Thymus (tissue), 14 donors: ENCODE data around the gene RPS6KB2. TPM values are rescaled to one million over a fixed set of nuclear protein-coding genes. Genes with fewer than 3 reads are reported as not detected.

Experiments used
- DNase-seq, 9 donors: peaks; one replicate each; pipeline ENCODE4 v3.0.0-alpha.2; 2013; ENCODE audit warnings: low spot score in 9 of 9, low read depth in 6 of 9, missing footprints in 1 of 9
- H3K27ac ChIP-seq, 2 donors: one replicate each; pipeline ENCODE4 v1.5.1; 2013; ENCODE audit warnings: control low read depth in 1 of 2, low read depth in 1 of 2, low read length in 1 of 2, mild to moderate bottlenecking in 1 of 2, moderate library complexity in 1 of 2
- H3K27me3 ChIP-seq, 2 donors: one replicate each; pipeline ENCODE4 v1.5.1; 2013; ENCODE audit warnings: low read length in 1 of 2; ENCODE audit not compliant: control insufficient read depth in 2 of 2, insufficient read depth in 1 of 2
- H3K36me3 ChIP-seq, 2 donors: one replicate each; pipeline ENCODE4 v1.5.1; 2013; ENCODE audit warnings: low read length in 1 of 2, mild to moderate bottlenecking in 1 of 2, moderate library complexity in 1 of 2; ENCODE audit not compliant: control insufficient read depth in 2 of 2, insufficient read depth in 2 of 2
- H3K4me1 ChIP-seq, 2 donors: one replicate each; pipeline ENCODE4 v1.5.1; 2013; ENCODE audit warnings: low read length in 2 of 2; ENCODE audit not compliant: control insufficient read depth in 2 of 2, insufficient read depth in 2 of 2
- H3K4me3 ChIP-seq, 2 donors: one replicate each; pipeline ENCODE4 v1.5.1; 2013; ENCODE audit warnings: low read length in 2 of 2, control low read depth in 1 of 2, mild to moderate bottlenecking in 1 of 2
- H3K9me3 ChIP-seq, 2 donors: one replicate each; pipeline ENCODE4 v1.5.1; 2013; ENCODE audit warnings: low read length in 1 of 2, mild to moderate bottlenecking in 1 of 2; ENCODE audit not compliant: control insufficient read depth in 2 of 2, insufficient read depth in 1 of 2
- WGBS: extraction: QIAGEN DNeasy Blood & Tissue Kit; methylation state at CpG from one replicate; pipeline ENCODE4 v1.1.7; 2013; 5-methylcytosine and 5-hydroxymethylcytosine counted together
- long read RNA-seq, 10 donors: transcript quantifications; one replicate each; lab custom pipeline, GENCODE V29; 2026
- polyA plus RNA-seq: library from polyadenylated mRNA; stranded (reverse); fragments of 200-250 nt; gene quantifications from one replicate; pipeline ENCODE4 v1.2.3, GENCODE V29; 2013
- total RNA-seq: library from RNA; stranded (reverse); fragments of 120-200 nt; gene quantifications from one replicate; pipeline ENCODE4 v1.2.4, GENCODE V29; 2013
- donor health status: healthy.

RPS6KB2 gene
- 50.1 TPM for total RNA-seq
- 76.8 TPM for polyA plus RNA-seq
- long read RNA-seq, donor 1, partial matches to known transcripts = 0 of 1 reads
- long read RNA-seq, donor 1, other reads (novel, unspliced or antisense) = 0 of 1 reads
- long read RNA-seq, donor 2 = 0 reads
- long read RNA-seq, donor 3, transcript RPS6KB2-201 (15 exons, 1,733 nt) = major isoform, 13 of 14 reads
- long read RNA-seq, donor 3, partial matches to known transcripts = 0 of 14 reads
- long read RNA-seq, donor 3, other reads (novel, unspliced or antisense) = 0 of 14 reads
- long read RNA-seq, donor 4, partial matches to known transcripts = 5 of 7 reads
- long read RNA-seq, donor 4, other reads (novel, unspliced or antisense) = 0 of 7 reads
- long read RNA-seq, donor 5, transcript RPS6KB2-201 (15 exons, 1,733 nt) = major isoform, 10 of 556 reads
- long read RNA-seq, donor 5, partial matches to known transcripts = 57 of 556 reads
- long read RNA-seq, donor 5, other reads (novel, unspliced or antisense) = 489 of 556 reads
- long read RNA-seq, donor 6, transcript RPS6KB2-201 (15 exons, 1,733 nt) = major isoform, 18 of 300 reads
- long read RNA-seq, donor 6, partial matches to known transcripts = 0 of 300 reads
- long read RNA-seq, donor 6, other reads (novel, unspliced or antisense) = 281 of 300 reads
- long read RNA-seq, donor 7, transcript RPS6KB2-201 (15 exons, 1,733 nt) = major isoform, 7 of 19 reads
- long read RNA-seq, donor 7, partial matches to known transcripts = 12 of 19 reads
- long read RNA-seq, donor 7, other reads (novel, unspliced or antisense) = 0 of 19 reads
- long read RNA-seq, donor 8, partial matches to known transcripts = 0 of 4 reads
- long read RNA-seq, donor 8, other reads (novel, unspliced or antisense) = 0 of 4 reads
- long read RNA-seq, donor 9, transcript RPS6KB2-201 (15 exons, 1,733 nt) = major isoform, 8 of 17 reads
- long read RNA-seq, donor 9, partial matches to known transcripts = 8 of 17 reads
- long read RNA-seq, donor 9, other reads (novel, unspliced or antisense) = 0 of 17 reads
- long read RNA-seq, donor 10, transcript RPS6KB2-201 (15 exons, 1,733 nt) = major isoform, 6 of 23 reads
- long read RNA-seq, donor 10, partial matches to known transcripts = 17 of 23 reads
- long read RNA-seq, donor 10, other reads (novel, unspliced or antisense) = 0 of 23 reads

DNA sequence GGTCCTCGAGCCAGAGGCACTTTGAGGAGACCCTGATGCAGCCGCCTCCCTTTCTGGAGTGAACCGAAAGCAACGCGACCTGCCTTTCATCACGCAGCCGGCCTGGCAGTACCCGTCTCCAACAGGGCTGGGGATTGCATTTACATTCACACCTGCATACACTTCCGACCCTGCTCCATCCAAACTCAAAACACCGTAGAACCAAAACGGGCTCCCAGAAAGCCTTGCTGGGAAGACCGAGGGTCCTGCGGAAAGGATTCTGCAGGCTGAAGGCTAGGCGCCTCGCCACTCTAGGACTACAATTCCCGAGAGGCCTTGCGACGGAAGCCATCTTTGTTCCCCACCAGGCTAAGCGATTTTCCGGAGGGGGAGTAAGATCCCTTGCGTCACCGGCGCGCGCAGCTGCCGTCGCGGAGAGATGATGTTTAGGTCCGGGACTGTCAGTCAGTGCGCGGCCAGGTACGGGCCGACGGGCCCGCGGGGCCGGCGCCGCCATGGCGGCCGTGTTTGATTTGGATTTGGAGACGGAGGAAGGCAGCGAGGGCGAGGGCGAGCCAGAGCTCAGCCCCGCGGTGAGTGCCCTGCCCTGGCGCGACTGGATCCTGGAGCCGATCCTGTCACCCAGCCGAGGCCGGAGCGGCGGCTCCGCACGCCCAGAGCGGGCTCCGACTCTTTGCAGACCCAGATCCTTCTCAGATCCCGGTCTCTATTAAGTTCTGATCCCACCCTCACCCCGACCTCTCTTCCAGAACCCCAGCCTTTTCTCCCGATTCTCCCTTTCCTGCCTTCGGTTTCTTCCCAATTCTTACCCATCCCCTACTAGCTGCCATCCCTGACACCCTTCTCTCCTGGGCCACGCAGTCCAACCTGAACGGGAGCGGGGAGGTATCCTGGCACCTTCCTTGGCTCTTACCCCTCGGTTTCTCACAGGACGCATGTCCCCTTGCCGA, at the start of gene RPS6KB2:
Gene RPS6KB2 (plus strand): TSS at position 443 of the 950 bp plus-strand sequence. CDS start 52 bp downstream, at position 495.
- peaks cover 32 to 33% of the 10 kb centered on the region in 2 donors for H3K36me3 ChIP-seq
- peaks cover 12 to 57% of the 10 kb centered on the region in 2 donors for H3K4me1 ChIP-seq
- peaks cover 0 to 7% of the 10 kb centered on the region in 2 donors for H3K9me3 ChIP-seq
- DNase-seq = peak; percentile 95 to 99 (median 97)
- no peaks in the 10 kb centered on the region for H3K27me3 ChIP-seq
- WGBS = under 1% methylated on average over 68 of the region's 68 CpGs
- H3K27ac ChIP-seq = peak within 1 kb of the TSS; percentile 86 to 90
- peak within 1 kb of the TSS; percentile 91 to 100 for H3K4me3 ChIP-seq

DNA sequence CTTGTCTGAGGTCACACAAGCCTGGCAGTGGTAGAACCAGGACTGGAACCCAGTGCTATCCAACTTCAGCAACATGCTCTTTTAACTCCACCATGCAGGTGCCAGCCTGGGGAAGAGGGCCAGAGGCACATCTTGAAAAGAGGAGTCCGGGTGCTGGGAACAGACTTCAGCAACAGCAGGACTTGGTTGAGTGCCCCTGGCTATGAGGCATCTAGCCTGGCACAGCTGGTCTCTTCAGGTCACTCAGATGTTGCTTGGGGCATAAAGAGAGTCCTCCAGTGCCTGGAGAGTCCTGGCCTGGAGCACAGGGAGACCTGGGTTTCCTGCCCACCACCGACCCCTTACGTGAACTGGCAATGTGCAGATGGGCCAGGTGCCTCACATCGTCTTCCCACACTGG, 49.8 kb upstream of the RPS6KB2 start:
- peaks cover 35 to 61% of the 10 kb centered on the region in 2 donors for H3K27me3 ChIP-seq
- H3K27ac ChIP-seq = no peak overlapping the region
- H3K9me3 ChIP-seq = peaks cover 0 to 9% of the 10 kb centered on the region in 2 donors
- no peak for DNase-seq
- WGBS = 96% methylated on average over 4 of the region's 4 CpGs
- peaks cover 9 to 41% of the 10 kb centered on the region in 2 donors for H3K4me1 ChIP-seq
- no peak overlapping the region for H3K4me3 ChIP-seq
- H3K36me3 ChIP-seq = no peaks in the 10 kb centered on the region

DNA sequence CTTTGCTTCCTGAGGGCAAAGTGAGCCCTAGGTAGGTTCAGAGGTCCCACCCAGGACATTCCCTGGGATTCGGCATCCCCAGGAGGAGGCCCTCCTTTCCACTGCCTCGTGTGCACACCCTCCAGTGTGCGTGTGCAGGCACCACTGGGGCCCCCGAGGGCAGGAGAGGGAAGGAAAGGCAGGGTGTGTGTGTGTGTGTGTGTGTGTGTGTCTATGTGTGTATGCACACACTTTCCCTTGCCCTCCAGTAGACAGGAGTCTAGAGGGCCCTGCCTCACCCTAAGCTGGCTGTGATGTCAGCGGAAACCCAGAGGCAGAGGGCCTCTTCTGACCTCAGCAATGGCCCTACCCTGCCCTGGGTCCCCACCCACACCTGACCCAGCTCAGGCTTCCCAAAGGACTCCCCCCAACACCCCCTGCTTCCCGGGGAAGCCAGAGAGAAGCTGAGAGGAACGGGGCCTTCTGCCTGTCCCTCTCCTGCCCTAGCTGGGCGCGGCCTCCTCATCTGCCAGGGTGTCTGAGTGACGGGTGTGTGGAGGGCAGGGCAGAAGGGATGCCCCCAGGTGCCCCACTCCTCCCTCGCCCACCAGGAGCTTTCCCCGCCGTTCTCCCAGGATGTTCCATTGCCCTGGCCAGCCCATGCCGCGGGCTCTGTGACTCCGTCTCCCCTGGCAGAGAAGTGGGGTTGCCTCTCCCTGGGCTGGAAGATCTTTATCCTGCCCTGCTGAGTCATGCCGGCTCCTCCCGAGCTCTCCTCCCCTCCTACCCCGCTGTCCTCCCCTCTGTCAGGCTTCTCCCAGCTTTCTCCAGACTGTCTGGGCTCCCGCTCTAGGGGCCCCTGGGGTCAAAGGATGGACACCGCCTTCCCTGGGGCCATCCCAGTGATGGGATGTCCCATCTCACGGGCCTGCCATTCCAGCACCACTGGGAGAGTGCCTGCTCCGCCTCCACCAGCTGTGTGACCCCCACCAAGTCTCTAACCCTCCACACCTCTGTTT, 48.9 kb upstream of the RPS6KB2 start:
- no peak for DNase-seq
- Histone ChIP-seq H3K27ac (no peak overlapping the region), H3K36me3 (no peaks in the 10 kb centered on the region), H3K4me3 (no peak overlapping the region), H3K4me1 (peaks cover 1 to 32% of the 10 kb centered on the region in 2 donors), H3K27me3 (peaks cover 27 to 53% of the 10 kb centered on the region in 2 donors), H3K9me3 (peaks cover 0 to 8% of the 10 kb centered on the region in 2 donors)
- 90% methylated on average over 23 of the region's 23 CpGs for WGBS

DNA sequence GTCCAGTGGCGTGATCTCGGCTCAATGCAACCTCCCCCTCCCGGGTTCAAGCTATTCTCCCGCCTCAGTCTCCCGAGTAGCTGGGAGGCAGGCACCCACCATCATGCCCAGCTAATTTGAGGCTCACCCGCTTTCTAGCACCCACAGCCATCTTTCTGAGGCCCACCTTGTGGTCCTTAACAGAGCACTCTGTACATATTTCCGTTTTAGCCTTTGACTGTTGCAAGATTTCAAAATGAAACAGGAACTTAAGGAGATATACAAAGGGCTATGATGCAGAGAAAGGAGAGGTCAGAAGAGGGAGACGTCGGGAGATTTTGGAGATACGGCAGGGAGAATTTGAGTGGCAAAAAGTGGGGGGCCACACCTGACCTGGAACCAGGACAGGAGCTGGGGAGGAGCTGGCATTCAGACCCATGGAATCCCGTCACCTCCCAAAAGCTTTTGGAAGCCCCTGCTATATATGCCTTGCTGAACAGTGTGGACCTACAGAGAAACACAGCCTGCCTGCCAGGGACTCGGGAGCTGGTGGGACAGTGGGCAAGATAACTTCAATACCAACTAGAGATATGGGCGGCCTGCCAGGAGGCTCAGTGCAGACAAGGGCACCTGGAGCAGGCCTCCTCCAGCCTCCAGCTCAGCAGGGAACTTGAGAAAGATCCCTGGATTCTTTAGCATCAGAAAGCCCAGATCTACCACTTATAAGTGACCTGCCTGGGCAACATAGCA, 46.9 kb upstream of the RPS6KB2 start:
- Histone ChIP-seq H3K9me3 (peaks cover 0 to 1% of the 10 kb centered on the region in 2 donors), H3K27me3 (peaks cover 8 to 47% of the 10 kb centered on the region in 2 donors), H3K4me1 (peaks cover 0 to 18% of the 10 kb centered on the region in 2 donors), H3K27ac (peak overlapping the region; percentile 1 to 65), H3K4me3 (no peak overlapping the region), H3K36me3 (no peaks in the 10 kb centered on the region)
- 61% methylated on average over 13 of the region's 13 CpGs for WGBS
- no peak for DNase-seq

DNA sequence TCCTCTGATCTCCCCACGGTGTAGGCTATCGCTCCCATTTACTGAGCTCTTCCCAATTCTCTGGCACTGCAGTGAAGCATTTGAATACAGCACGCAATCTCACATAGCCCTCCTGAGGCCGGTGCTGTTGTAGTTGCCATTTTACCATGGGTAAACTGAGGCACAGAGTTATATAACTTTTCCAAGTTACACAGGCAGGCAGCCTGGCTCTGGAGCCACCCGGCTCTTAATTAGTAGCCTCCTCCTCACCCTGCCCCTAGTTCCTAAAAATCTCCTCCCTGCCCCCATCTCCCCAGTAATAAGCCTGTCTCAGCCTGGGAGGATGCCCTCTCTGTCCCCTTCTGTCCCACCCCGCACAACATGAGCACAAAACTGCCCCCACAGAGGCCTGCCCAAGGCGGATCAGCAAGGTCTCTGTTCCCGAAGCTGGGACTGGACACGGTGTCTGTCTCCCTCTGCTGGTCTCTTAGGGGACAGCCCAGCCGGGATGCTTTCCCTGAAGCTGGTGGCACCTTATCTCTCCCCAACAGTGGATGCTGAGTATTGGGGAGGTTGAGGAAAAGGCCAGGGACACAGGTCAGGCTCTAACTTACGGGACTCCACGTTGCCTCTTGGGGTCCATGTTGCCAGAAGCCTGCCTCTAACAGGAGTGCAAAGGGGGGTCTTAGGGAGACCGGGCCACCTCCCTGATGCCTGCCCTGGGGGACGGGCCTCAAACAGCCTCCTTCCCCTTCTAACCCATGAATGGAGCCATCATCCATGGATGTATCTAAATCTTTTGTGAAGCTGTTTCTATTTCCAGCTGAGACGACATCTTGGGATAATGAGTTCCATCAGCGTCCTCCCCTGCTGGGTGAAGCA, 45.8 kb upstream of the RPS6KB2 start:
- WGBS = 54% methylated on average over 16 of the region's 16 CpGs
- peak; percentile 48 to 88 (median 75) for DNase-seq
- no peak overlapping the region for H3K4me3 ChIP-seq
- H3K27me3 ChIP-seq = peaks cover 4 to 41% of the 10 kb centered on the region in 2 donors
- H3K36me3 ChIP-seq = no peaks in the 10 kb centered on the region
- no peaks in the 10 kb centered on the region for H3K9me3 ChIP-seq
- H3K4me1 ChIP-seq = peaks cover 0 to 26% of the 10 kb centered on the region in 2 donors
- no peak overlapping the region for H3K27ac ChIP-seq

DNA sequence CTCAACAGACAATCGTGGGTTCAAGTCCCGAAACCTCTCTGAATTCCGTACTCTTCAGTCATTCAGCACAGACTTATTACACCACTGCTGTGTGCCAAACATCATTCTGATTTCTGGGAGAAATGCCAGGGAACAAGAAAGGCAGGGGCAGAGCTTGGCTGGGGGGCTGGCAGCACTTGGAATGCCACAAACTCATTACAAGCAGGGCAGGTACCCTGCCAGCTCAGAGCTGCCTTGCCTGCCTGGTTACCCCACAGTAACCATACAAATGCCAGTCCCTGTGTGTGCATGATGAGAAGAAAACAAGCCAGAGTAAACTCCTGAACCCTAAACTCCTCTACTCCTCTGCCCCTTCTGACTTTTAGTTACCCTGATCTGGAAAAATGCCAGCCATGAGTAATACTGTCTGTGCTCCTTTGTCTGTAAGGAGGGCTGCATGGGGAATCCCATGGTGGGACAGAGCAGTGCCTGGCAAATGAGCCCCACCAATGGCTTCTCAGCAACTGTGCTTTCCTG, 43.4 kb upstream of the RPS6KB2 start:
- Histone ChIP-seq H3K9me3 (no peaks in the 10 kb centered on the region), H3K27me3 (peaks cover 0 to 27% of the 10 kb centered on the region in 2 donors), H3K27ac (no peak overlapping the region), H3K4me3 (no peak overlapping the region), H3K36me3 (no peaks in the 10 kb centered on the region), H3K4me1 (peaks cover 0 to 33% of the 10 kb centered on the region in 2 donors)
- WGBS = 91% methylated on average over 3 of the region's 3 CpGs
- no peak for DNase-seq
